Fibroblast of peridontal ligament (primary cell): ENCODE measurements around the gene GUCA2A.

Source experiments
- DNase-seq: peaks from one replicate; pipeline ENCODE4 v3.0.0-alpha.2; 2010; ENCODE audit errors: extremely low read depth

Gene GUCA2A

GRCh38 chr1:42176902-42177519, 12.5 kb upstream of the GUCA2A start:
- peak; percentile 48 for DNase-seq

DNA sequence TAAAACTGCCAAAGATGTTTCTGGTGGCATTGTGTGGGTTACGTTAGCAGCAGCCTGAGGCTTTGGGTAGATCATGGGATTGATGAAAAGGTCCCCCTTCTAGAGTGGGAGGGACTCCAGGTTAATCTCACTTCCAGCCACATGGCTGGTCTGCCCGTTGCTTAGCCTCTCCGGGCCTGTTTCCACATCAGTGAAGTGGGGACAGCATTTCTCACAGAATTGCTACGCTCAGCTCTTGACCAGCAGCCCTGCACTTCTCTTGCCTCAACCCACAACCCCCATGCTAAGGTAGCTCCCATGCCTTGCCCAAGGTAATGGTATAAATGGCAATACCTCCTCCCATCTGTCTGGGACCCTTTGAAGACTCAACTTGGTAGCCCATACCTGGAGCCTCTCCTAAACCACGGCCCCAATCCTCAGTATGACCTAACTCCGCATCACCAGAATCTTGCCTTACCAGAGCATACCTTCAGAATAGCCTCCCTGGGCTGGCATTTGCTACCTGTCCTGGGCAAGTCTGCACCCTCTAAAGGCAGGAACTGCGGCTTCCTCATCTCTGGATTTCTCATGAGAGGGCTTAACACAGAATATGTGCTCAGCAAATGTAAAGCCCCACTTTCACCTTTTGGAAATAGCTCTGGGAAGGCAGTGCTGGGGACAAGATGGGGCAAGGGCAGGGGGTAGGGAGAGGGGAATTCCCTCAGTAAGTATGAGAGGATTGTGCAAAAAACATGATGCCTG, 10.9 kb upstream of the GUCA2A start:
- DNase-seq: no peak

- peak; percentile 26 for DNase-seq
These were observed 9.6 kb upstream of the GUCA2A start for GRCh38 chr1:42173961-42174735.

GRCh38 chr1:42173155-42173933, 8.8 kb upstream of the GUCA2A start:
- DNase-seq: peak; percentile 39

- no peak for DNase-seq
These were observed 8.0 kb upstream of the GUCA2A start for GRCh38 chr1:42172381-42173133.

GRCh38 chr1:42171679-42172266, 7.2 kb upstream of the GUCA2A start:
- no peak for DNase-seq

DNA sequence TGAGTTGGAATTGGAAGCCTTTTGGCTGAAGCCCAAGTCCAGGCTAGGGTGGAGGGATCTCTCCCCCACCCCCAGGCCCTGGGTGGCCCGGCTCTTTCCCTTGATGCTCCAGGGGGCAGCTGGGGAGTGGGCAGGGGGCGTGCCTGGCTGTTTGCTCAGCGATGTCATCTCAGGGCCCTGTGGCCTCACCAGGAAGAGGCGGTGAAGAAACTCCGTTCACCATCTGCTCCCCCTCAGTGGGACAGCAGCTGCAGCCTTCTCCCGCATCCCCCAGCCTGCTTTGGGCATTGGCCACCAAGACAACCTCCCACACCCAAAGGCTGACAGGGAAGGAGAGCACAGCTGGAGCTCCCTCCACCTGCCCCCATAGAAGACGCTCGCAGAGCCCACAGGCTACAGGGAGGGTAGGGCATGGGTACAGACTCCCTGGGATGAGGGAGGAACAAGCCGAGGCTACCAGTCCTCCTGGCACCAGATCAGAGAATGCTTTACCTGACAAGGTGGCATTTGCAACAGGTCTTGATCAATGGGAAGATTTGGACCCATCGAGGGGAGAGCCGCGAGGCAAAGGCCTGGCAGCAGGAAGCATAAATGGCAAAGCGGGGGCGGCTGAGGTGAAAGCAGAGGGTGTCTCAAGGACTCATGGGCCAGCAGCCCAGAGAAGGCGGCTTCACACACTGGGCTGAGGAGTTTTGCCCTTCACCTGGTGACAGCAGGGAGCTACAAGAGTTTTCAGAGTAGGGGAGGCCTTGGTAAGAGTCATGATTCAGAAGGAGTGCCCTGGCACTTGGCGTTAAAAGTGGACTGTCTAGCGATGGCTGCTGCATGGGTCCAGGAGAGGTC, 6.5 kb upstream of the GUCA2A start:
- DNase-seq: no peak

DNA sequence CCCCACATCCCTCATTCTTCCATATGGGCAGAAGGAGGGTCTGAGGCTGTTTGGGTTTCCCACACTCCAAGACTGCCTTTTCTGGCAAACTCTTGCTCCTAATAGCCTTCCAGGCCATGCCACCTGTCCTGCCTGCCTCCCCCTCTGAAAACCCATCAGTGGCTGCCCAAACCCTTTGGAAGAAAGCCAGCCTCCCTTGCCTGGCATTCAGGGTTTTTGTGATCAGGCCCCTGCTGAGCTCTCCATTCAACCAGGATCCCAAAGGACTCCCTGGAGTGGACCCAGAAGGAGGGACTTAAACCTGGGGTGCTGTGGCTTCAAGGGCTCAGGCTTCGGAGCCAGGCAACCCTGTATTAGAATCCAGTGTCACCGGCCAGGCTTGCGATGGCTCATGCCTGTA, 4.2 kb upstream of the GUCA2A start:
- no peak for DNase-seq

DNA sequence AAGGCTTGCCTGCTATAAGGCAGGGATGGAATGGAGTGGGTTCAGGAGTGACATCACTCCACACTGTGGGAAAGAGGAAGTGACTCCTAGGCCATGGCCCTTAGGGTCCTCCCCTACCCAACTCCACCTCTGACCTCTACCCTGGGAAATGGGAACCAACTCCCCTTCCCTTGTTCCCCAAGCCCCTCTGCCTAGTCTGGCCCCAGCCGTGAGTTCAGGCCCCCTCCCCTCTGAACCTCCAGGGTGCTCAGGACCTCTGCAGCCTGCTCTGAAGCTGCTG, 3.8 kb upstream of the GUCA2A start:
- no peak for DNase-seq

DNA sequence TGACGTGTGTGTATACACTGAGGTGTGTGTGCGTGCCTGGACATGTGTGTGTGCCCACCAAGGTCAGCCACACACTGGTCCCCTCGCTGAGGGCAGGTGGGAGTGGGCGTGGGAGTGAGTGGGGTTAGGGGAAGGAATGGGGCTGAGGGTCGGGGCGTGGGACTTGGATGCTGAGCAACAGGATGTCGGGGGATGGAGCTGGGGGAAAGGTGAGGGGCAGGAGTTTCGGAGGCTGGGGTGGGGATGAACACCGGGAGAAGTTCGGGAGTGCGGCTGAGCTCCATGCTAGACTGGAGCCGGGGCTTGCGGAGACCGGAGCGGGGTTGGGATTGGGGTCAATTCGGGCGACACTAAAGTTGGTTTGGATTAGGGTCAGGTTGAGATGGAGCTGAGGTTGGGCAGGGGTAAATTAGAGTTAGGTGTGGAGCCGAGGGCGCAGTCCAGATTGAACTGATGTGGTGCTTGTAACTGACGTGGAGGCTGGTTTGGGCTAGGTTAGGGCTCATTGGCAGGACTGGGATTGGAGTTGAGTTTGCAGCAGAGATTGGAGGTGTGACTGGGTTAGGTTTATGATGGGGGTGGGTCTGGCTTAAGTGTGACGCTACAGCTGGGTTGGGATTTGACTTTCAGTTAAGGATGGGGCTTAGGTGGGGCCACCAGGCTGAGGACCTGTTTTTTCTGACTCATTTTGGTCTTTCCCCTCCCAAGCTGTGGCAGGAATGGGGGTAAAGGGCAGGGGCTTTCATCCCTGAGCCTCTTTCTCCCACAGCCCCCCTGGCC, 3.3 kb upstream of the GUCA2A start:
- no peak for DNase-seq

- DNase-seq: no peak
These were observed 1.1 kb upstream of the GUCA2A start for GRCh38 chr1:42165511-42166210.

DNA sequence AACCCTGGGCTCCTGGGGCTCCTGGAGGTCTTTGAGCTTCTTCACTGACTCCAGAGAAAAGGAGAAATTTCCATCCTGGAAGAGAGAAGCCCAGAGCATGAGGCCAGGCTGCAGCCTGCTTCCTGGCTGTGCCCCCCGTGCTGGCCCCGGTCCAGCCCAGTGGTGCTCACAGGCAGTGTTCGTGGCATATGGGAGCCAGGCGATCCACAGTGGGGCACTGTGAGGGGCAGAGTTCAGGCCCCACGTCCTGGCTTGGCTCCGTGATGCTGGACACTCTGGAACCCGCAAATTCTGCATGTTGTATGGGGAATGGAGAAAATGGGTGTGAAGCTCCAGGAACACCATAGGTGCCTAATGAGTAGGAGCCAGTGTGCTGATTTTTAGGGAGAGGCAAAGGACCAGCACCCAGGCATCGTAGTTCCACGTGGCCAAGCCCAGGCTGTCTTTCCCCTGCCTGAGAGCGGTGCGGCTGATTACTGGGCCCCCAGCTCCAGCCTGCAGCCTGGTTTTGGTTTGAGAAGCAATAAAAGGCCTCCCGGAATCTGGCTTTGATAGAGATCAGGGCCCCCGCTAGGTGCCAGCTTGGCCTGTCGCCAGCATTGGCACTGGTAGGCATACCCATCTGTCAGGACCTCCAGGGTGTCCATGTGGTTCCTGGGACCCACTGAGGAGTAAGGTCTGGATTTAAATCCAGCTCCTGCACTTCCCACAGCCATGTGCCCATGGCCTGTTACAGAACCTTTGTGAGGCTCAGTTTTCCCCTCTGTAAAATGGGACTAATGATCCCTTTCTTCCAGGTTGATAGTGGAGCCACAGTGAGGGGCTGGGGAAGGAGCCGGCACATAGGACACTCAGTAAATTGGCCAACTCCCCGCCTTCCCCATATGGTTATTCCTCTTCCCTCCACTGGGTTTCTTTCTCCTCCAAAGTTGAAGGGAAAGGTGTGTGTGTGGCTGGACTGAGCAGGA, 725 bp downstream of the GUCA2A start:
- no peak for DNase-seq

DNA sequence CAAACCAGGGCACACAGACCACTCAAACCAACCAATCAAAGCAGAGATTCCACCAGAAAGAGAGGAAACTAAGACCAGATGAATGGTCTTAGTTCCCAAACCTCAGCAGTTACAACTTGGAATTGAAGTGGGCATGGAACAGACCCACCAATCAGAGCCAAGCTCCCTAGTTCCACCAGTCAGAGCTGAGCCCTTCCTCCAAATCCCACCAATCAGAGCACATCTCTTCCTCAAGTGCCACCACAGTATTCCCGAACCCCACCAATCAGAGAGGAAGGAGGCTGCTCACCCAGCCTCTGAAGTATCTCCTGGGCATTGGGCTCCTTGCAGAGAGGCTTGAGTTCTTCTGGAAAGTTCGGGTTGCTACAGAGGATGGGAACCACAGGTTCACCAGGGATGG, 1.4 kb downstream of the GUCA2A start:
- no peak for DNase-seq

DNA sequence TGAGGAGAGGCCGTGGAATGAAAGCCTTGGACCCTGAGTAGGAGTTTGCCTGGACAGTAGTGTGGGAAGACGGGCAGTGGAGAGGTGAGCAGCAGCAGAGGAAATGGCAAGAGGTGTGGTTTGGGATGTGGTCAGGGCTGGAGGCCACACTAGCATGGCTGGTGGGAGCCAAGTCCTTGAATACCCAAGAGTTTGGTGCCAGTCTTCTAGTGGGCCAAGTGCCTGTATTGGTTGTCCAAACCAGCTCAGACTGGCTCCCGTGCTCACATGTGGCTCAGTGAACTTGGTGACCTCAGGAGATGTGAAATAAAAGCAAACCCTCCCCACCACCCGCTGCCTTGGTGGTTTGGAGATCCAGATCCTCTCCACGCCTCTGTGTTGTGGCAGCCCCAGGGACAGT, 2.4 kb downstream of the GUCA2A start:
- no peak for DNase-seq

DNA sequence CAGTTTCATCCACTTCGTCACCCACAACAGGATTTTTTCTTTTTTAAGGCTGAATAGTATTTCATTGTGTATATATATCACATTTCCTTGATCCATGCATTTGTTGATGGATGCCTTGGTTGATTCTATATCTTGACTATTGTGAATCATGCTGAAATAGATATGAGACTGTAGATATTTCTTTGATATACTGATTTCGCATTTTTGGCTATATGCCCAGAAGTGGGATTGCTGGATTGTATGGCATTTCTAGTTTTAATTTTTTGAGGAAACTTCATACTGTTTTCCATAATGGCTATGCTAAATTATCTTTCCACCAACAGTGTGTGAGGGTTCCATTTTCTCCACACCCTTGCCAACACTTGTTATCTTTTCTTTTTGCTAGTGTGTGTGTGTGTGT, 6.4 kb downstream of the GUCA2A start:
- DNase-seq: no peak

- no peak for DNase-seq
These were observed 6.9 kb downstream of the GUCA2A start for GRCh38 chr1:42157667-42158066.

GRCh38 chr1:42155362-42155761, 9.2 kb downstream of the GUCA2A start:
- DNase-seq: no peak

DNA sequence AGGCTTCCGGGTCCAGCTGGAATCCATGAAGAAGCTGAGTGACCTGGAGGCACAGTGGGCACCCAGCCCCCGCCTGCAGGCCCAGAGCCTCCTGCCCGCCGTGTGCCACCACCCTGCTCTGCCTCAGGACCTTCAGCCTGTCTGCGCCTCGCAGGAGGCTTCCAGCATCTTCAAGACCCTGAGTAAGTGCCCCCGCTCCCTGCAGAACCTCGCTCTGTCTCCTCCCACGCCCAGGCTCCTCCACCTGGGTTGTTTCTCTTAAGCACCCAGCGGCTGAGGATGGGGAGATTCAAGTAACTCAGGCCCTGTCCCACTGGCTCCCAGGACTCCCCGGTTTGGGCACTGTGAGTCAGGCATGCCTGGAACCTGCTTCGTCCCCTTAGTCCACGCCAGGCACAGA, 9.9 kb downstream of the GUCA2A start:
- no peak for DNase-seq
